Stomach (tissue), 4 donors: ENCODE results near the gene UBR2.

Experiments
- EP300 ChIP-seq: sonication (generic); formaldehyde crosslinking; IDR thresholded peaks from one replicate; pipeline ENCODE4 v1.6.1; 2017; ENCODE audit warnings: antibody characterized with exemption
- POLR2A ChIP-seq, 4 donors: fragments of 450-650 bp; IDR thresholded peaks; one replicate each; pipeline ENCODE4 v1.6.1; 2016; ENCODE audit warnings: antibody characterized with exemption in 4 of 4, control low read depth in 2 of 4, mild to moderate bottlenecking in 1 of 4, moderate library complexity in 1 of 4
- POLR2AphosphoS5 ChIP-seq, 3 donors: sonication (generic); formaldehyde crosslinking; IDR thresholded peaks; one replicate each; pipeline ENCODE4 v1.6.1; 2016; ENCODE audit warnings: antibody characterized with exemption in 3 of 3
- TF ChIP-seq, protein P1 (sequence below), 7 experiments: fragments of 450-650 bp in 4 of 7; fragments of 200-600 bp in 3 of 7; sonication (generic) in 3 of 7; IDR thresholded peaks; one replicate each; pipeline ENCODE4 v1.5.1; 2016 to 2019; ENCODE audit warnings: antibody characterized with exemption in 7 of 7, control low read depth in 2 of 7, mild to moderate bottlenecking in 1 of 7

DNA sequence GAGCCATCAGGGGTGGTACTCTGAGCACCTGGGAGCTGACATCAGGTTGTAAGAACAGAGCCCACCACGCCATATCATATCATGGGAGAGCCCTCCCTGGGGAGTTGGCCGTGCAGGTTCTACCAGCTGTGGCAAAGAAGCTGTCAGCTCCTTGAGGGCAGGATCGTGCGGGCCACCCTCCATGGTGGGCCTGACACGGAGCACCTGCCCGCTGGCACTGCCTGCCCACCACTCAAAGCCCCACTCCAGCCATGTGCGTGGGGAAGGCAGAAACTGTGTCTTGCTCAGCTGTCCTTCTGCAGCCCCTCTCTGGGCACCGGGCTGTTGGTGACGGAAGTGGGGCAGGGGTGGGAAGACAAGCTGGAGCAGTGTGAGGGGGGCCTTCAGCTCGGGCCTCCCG lies 144.3 kb downstream of the UBR2 start:
- TF ChIP-seq, protein P1, sequence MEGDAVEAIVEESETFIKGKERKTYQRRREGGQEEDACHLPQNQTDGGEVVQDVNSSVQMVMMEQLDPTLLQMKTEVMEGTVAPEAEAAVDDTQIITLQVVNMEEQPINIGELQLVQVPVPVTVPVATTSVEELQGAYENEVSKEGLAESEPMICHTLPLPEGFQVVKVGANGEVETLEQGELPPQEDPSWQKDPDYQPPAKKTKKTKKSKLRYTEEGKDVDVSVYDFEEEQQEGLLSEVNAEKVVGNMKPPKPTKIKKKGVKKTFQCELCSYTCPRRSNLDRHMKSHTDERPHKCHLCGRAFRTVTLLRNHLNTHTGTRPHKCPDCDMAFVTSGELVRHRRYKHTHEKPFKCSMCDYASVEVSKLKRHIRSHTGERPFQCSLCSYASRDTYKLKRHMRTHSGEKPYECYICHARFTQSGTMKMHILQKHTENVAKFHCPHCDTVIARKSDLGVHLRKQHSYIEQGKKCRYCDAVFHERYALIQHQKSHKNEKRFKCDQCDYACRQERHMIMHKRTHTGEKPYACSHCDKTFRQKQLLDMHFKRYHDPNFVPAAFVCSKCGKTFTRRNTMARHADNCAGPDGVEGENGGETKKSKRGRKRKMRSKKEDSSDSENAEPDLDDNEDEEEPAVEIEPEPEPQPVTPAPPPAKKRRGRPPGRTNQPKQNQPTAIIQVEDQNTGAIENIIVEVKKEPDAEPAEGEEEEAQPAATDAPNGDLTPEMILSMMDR (IDR thresholded peaks at IDR 0.05) = no peak
- TF ChIP-seq POLR2A (IDR thresholded peaks at IDR 0.05) (no peak), EP300 (no peak), POLR2AphosphoS5 (IDR thresholded peaks at IDR 0.05) (no peak)
